HG03354 (cell line): ENCODE results near the gene MARCHF4.

Source experiments
- ATAC-seq: cut with Tn5 transposase; IDR thresholded peaks from one replicate; pipeline ENCODE4 v1.9.1; 2021; ENCODE audit warnings: mild to moderate bottlenecking; ENCODE audit not compliant: unreplicated experiment, poor library complexity, severe bottlenecking

MARCHF4 gene

GRCh38 chr2:216371721-216372702 lies at the start of gene MARCHF4:
TSS of gene MARCHF4 (minus strand) at chr2:216372483. CDS start at chr2:216370260, 2,223 bp downstream.
- peak; percentile 65 for ATAC-seq

- ATAC-seq, result no peak
Observed at GRCh38 chr2:216420367-216421101, 48.3 kb upstream of the MARCHF4 start.

- ATAC-seq, result no peak
Observed at GRCh38 chr2:216418981-216419380, 46.7 kb upstream of the MARCHF4 start.

GRCh38 chr2:216416571-216417307 lies 44.5 kb upstream of the MARCHF4 start:
- no peak for ATAC-seq

GRCh38 chr2:216415541-216415940 lies 43.3 kb upstream of the MARCHF4 start:
- no peak for ATAC-seq

- ATAC-seq, result no peak
Observed at GRCh38 chr2:216414772-216415319, 42.6 kb upstream of the MARCHF4 start.

GRCh38 chr2:216413882-216414281 lies 41.6 kb upstream of the MARCHF4 start:
- no peak for ATAC-seq

- peak; percentile 96 for ATAC-seq
Observed at GRCh38 chr2:216412022-216412999, 40.0 kb upstream of the MARCHF4 start, which contains the start of gene SMARCAL1. TSS of gene SMARCAL1 (plus strand) at chr2:216412484. CDS start at chr2:216414705, 2,221 bp downstream.

GRCh38 chr2:216410550-216410949 lies 38.3 kb upstream of the MARCHF4 start:
- peak; percentile 20 for ATAC-seq

GRCh38 chr2:216408426-216409290 lies 36.4 kb upstream of the MARCHF4 start:
- ATAC-seq, result no peak

GRCh38 chr2:216406826-216407225 lies 34.5 kb upstream of the MARCHF4 start:
- no peak for ATAC-seq

DNA sequence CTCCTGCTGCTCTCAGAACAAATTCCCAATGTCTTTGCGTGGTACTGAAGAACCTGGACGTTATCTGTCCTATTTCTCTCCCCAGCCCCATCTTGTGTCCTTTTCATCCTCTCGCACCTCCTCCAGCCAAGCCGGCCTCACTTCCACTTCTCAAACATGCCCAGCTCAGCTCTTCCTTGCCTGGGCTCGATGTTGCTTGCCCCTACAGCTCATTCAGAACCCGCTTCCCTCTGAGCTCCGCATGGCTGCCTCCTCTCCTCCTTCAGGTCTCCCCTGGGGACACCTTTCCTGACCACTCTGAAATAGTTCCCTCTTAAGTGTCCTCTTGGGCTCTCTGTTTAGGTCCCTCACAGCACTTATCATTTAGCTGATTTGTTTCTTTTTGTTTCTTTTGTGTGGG lies 33.3 kb upstream of the MARCHF4 start:
- ATAC-seq, result no peak

DNA sequence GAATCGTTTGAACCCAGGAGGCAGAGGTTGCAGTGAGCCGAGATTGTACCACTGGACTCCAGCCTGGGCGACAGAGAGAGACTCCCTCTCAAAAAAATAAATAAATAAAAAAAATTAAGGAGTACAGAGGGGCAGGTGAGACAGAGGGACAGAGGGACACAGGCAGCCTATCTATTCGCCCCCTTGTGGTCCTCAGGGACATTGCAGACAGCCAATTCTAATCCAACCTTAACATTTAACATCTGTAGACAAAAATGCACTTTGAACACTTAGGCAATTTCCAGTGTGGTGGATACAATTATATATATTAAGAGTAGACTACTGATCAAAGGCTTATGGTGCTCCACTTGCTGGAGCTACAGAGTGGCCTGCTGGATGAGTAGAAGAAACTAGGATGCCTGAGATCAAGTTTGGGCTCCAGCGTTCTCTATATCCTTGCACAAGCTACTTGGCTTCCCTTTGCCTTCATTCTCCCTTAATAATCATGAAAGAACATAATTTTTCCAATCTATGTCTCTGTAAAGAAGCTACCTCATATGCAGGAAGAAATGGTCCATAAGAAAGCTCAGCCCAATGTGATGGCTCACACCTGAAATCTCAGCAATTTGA lies 31.8 kb upstream of the MARCHF4 start:
- ATAC-seq, result peak; percentile 65

DNA sequence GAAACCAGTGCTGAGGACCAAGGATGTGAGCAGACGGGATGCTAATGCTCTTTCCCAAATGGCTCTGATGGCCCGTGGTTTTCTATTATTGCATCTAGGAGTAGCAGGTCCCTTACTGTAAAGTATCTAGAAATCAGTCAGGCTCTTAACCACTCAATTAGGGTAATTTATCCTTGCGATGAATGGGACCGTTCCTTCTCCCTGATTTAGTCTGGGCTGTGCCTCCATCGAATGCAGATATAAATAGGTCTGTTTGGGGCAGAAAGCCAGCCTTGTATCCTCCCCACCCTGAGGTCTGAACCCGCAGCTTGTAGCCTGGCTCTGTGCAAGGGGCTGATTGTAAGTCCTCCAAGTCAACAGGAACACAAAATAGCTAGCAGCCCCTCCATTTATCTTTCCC lies 30.5 kb upstream of the MARCHF4 start:
- ATAC-seq, result no peak

DNA sequence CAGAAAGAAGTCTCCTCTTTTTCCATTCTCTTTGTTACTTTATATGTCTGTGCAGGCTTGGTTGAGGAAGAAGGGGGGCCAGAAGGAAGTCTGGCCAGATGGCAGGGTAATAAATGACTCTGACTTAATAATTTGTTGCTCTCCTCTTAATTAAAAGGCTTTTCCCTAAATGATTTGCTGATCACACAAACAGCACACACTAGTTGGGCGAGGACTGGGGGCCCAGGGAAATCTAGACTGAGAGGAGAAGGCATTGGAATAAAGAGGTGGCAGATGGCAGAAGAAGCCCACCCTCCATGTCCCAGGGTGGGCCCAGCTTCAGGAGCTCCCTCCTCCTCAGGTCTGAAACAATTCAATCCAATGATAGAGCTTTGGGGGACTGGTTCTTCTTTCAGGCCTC lies 27.3 kb upstream of the MARCHF4 start:
- no peak for ATAC-seq

DNA sequence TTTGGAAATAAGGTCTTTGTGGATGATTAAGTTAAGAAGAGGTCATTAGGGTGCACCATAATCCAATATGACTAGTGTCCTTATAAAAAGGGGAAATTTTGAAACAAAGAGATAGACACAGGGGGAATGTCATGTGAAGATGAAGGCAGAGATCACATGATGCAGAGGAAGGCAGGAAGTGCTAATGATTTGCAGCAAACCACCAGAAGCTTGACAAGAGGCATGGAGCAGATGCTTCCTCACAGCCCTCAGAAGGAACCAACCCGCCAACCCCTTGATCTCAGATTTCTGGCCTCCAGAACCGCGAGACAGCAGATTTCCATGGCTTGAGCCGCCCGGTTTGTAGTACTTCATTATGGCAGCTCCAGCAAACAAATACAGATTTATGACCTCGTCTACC lies 22.6 kb upstream of the MARCHF4 start:
- no peak for ATAC-seq
